GM18505 (cell line): ENCODE data around the gene SMDT1.
"Not testable (repeated sequence)": the region's sequence is repeated elsewhere in the genome, so short reads cannot be mapped to it uniquely, and the experiment has no call there.

ENCODE experiments used
- ATAC-seq: cut with Tn5 transposase; IDR thresholded peaks from one replicate; pipeline ENCODE4 v1.9.1; 2021; ENCODE audit not compliant: unreplicated experiment
- POLR2A ChIP-seq: IDR thresholded peaks from 4 replicates; pipeline ENCODE4 v1.6.1; 2011; ENCODE audit warnings: borderline replicate concordance; ENCODE audit not compliant: insufficient read depth, insufficient read length; ENCODE audit errors: extremely low read depth

SMDT1 gene

DNA sequence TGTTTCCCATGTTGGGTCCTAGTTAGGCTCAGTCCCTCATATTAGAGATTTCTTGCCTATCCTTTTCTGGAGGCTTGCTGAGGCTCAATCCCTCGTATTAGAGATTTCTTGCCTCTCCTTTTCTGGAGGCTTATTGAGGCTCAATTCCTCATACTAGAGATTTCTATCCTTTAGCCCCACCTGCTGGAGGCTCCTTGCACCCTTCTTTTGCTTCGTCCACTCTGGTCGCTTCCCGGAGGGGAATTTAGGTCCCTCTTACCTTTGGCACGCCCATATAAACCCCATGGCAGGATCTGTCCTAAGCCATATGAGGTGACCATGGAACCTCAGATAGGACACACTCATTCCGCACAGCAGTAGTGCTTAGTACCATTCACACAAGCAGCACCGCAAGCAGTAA is 35.2 kb downstream of the SMDT1 start:
- no peak for ATAC-seq
- TF ChIP-seq POLR2A: no peak

DNA sequence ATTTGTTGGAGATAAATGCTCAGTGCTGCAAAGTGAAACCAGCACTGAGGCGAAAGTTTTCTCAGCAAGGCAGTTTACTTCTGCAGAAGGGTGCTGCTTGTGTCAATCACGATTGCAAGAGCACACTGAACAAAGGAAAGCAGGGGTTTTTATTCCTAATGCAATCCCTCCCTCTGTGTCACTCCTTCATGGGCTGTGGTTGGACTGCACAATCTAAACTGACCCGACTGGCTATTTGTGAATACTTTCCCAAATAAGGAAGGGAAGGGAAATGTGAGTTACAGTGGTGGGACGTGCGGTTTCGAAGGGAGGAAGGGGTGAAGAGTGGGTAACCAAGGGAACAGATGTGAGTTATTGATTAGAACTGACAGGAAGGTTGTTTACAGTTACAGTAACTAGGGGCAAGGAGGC is 35.9 kb downstream of the SMDT1 start:
- not testable (repeated sequence) for ATAC-seq

DNA sequence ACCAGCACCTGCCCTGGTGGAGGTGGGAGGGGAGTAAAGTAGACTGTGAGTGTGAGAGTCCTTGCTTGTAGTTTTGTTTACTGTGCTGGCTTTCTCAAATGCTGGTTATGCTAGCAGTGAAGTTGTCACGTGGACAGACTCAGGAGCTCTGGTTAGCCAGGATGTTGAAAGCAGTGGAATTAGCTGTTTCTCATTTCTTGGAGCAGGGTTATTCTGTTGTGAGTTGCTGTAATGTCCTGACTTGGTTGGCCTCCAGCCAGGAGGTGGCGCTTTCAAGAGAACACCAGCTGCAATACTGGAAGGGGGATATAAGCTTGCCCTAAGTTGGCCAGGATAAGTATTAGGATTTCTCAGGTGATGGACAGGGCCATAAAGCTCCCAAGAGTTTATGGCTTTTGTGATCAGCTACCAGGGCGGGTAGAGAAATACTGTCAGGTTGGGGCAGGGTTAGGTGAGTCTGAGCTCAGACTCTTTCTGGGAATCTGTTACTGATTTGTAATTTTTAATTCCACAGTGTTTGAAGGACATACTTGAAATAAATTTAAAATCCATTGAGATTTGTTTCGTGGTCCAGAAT is 37.4 kb downstream of the SMDT1 start:
- no peak for TF ChIP-seq POLR2A
- no peak for ATAC-seq

DNA sequence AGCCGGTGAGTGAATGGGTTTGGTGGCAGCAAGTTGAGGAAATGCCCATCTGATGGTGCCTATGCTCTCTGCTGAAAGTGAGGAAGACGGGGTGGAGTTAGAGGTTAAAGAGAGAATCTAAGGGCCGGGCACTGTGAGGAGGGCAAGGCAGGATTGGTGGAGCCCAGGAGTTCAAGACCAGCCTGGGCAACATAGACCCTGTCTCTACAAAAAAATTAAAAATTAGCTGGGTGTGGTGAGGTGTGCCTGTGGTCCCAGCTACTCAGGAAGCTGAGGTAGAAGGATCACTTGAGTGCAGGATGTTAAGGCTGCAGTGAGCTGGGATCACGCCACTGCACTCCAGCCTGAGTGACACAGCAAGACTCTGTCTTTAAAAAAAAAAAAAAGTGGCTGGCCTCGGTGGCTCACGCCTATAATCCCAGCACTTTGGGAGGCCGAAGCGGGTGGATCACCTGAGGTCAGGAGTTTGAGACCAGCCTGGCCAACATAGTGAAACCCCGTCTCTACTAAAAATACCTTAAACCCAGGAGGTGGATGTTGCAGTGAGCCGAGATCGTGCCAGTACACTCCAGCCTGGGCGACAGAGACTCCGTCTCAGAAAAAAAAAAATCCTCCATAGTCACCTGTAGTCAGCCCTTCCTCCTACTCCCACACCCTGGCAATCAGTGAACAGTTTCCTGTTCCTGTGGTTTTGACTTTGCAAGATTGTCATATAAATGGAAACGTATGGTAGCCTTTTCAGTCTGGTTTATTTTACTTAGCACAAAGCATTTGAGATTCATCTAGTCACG is 40.9 kb downstream of the SMDT1 start:
- ATAC-seq: not testable (repeated sequence)

GRCh38 chr22:42123529-42123928 is 44.0 kb downstream of the SMDT1 start:
- not testable (repeated sequence) for ATAC-seq

GRCh38 chr22:42127606-42128005 is 48.1 kb downstream of the SMDT1 start:
- ATAC-seq: no peak
- TF ChIP-seq POLR2A: no peak

DNA sequence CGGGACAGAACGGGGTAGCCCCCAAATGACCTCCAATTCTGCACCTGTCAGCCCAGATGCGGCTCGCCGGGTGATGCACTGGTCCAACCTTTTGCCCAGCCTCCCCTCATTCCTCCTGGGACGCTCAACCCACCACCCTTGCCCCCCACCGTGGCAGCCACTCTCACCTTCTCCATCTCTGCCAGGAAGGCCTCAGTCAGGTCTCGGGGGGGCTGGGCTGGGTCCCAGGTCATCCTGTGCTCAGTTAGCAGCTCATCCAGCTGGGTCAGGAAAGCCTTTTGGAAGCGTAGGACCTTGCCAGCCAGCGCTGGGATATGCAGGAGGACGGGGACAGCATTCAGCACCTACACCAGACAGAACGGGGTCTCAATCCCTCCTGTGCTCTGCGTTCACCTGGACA is 48.5 kb downstream of the SMDT1 start:
- ATAC-seq: not testable (repeated sequence)

DNA sequence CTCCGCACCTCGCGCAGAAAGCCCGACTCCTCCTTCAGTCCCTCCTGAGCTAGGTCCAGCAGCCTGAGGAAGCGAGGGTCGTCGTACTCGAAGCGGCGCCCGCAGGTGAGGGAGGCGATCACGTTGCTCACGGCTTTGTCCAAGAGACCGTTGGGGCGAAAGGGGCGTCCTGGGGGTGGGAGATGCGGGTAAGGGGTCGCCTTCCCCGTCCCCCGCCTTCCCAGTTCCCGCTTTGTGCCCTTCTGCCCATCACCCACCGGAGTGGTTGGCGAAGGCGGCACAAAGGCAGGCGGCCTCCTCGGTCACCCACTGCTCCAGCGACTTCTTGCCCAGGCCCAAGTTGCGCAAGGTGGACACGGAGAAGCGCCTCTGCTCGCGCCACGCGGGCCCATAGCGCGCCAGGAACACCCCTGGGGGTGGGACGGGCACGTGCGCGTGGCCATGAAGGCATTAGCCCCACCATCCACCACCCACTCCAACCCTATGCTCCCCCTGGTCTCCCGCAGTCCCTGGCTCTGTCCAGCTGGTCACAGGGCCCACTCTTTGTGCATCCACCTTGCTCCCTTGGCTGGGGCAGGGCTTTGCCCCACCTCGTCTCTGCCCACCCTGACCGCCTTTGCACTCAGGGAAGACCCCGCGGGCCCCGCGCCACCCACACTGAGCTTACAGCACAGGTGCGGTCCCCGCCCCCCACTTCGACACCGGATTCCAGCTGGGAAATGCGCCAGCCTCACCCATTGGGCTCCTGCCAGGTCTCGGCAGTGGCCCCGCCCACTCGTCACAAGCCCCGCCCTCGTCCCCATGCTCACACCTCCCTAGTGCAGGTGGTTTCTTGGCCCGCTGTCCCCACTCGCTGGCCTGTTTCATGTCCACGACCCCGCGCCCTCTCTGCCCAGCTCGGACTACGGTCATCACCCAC is 49.5 kb downstream of the SMDT1 start:
- not testable (repeated sequence) for ATAC-seq

DNA sequence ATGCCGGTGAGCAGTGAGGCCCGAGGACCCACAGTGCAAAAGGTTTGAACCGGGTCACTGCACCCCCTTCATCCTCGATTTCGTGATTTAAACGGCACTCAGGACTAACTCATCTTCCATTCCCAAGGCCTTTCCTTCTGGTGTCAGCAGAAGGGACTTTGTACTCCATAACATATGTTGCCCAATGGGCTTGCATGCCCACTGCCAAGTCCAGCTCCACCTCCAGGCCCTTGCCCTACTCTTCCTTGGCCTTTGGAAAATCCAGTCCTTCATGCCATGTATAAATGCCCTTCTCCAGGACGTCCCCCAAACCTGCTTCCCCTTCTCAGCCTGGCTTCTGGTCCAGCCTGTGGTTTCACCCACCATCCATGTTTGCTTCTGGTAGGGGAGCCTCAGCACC is 50.7 kb downstream of the SMDT1 start:
- ATAC-seq: not testable (repeated sequence)

GRCh38 chr22:42130639-42131431 is 51.3 kb downstream of the SMDT1 start, which contains the start of gene CYP2D6:
Gene CYP2D6, minus strand, starts transcription at chr22:42130810. Its CDS starts 19 bp downstream, at chr22:42130791.
- not testable (repeated sequence) for ATAC-seq

- TF ChIP-seq POLR2A: no peak
- no peak for ATAC-seq
Measured at GRCh38 chr22:42131562-42131961, 52.1 kb downstream of the SMDT1 start.

GRCh38 chr22:42132457-42132856 is 53.0 kb downstream of the SMDT1 start:
- TF ChIP-seq POLR2A: no peak
- ATAC-seq: no peak
